NCI-H2227 (cell line): ENCODE measurements around the gene SLC9A2.

ENCODE experiments used
- DNase-seq: peaks from one replicate; lab custom pipeline; 2025; ENCODE audit not compliant: unreplicated experiment; lab: John Stamatoyannopoulos, UW

Gene SLC9A2

DNA sequence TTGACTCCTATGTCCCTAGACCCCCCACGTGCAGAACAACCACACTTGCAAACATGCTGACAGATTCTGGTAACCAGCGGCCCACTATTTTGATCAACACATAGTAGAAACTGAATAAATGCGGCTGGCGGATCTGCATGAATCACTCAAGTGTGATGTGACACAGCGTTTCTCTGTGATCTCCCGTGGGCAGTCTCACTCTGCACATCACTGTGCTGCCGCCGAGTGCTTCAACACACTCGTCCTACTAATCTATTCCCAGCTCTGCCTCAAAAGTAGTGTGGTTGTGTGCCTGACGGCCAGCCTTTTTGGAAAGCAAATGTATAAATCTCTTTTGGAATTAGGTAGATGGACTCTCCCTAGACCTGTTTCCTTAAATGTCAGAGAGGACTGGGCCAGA, 105.2 kb downstream of the SLC9A2 start:
- DNase-seq = no peak

GRCh38 chr2:102726128-102727087, 107.1 kb downstream of the SLC9A2 start:
- DNase-seq = no peak

DNA sequence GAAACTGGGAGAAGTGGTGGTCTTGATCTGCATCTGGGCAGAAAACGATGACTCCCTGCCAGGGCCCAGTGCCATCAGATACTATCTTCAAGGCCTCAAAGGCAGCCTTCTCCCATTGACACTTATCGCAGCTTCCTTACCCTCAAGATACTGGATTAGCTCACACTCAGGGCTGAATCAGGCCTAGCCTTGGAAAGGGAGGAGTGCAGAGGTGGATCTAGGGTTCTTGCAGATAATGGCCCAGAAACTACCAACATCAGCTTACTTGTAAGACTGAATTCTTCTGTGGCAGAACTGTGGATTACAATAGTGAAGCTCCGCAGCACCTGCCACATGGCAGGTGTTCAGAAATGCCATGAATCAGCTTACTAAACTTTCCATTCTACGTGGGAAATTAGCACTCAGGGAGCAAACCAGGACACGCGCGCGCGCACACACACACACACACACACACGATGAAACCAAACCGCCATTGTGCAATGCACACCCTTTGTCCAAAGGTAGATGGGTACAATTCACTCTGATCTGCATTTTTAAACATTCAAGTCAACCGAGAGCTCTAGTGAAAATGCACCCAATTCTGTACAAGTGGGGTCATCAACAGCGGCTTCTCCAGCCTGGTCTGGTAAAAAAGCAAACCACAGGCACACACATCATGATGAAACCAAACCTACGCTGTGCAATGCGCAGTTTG, 116.2 kb downstream of the SLC9A2 start:
- peak; percentile 68 for DNase-seq

GRCh38 chr2:102736110-102736409, 116.7 kb downstream of the SLC9A2 start:
- peak; percentile 47 for DNase-seq

GRCh38 chr2:102736410-102737409, 117.4 kb downstream of the SLC9A2 start:
- DNase-seq = peak; percentile 84

DNA sequence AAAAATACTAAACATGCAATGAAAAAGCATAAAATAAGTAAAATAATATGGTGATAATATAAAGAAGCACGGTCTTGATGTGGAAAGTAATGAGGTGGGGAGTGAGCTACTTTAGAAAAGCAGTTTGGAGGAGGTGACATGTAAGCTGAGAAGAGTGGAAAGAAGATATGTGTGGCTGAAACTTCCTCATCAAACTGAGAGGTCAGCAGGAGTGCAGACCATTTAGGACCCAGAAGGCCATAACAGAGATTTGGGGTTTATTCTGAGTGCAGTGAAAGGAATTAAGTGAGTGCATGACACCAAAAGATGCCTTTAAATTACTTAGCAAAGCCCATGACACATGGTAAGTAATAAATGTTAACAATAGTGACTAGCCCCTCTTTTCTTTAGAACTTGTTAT, 118.1 kb downstream of the SLC9A2 start:
- DNase-seq = no peak

- no peak for DNase-seq
Measured at GRCh38 chr2:102743259-102743658, 123.9 kb downstream of the SLC9A2 start.

- no peak for DNase-seq
Measured at GRCh38 chr2:102748107-102748506, 128.8 kb downstream of the SLC9A2 start.

DNA sequence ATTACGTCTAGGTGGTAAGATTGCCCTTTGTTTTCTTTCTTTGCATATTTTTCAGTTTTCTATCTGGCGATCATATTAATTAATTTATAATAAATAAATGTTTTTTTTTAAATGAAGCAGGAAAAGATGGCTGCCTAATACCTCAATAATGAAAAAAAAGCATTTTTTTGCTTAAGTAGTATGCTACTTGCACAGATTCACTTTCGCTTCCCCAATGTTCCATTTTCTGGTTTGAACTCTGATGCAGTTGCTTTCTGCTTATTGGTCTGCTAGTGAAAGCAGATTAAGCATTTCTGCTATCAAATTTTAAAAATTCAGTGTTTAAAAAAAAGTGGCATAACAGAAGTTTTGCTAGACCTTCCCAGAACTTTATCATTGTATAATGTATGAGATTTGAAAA, 130.6 kb downstream of the SLC9A2 start:
- no peak for DNase-seq

DNA sequence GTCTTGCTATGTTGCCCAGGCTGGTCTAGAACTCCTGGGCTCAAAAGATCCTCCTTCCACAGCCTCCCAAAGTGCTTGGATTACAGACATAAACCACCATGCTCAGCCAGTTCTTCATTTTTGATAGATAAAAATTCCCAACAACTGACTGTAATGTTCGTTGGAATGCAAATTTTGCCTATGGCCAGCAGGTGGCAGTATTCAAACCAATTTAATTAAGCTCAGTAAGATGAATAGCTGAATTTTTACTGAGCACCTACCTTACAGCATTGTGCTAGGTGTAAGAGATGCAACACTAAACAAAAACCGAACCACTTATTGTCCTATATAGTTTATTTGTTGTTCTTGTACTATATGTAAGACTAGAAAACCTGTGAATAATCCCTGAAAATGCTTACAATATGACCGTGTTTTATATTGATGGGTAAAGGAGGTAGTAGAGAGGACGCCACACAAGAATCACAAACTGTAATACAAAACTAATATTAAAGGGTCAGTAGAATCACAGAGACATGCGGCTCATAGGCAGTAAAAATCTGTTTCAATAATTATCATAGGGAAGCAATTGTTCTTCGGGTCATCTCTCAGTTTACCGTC, 134.3 kb downstream of the SLC9A2 start:
- DNase-seq = peak; percentile 68

GRCh38 chr2:102754456-102755145, 135.2 kb downstream of the SLC9A2 start:
- DNase-seq = no peak

DNA sequence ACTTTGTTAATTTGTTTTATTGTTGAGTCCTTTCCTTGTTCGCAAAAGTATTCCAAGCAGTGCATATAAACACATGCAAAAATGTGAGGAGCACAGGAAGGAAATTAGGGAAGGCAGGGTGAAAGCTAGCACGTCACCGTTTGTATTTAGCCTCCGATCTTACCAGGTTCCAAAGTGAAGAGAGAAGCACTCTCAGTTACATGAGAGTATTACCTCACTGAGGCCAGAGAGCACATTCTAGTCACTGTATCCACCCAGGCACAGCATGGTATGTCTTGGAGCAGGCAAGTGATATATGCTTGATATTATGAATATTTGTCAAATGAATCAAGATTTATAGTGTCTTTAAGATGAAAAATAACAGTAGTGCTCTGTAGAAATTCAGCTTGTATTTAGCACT, 135.9 kb downstream of the SLC9A2 start:
- DNase-seq = no peak

- DNase-seq = no peak
Measured at GRCh38 chr2:102758439-102758838, 139.1 kb downstream of the SLC9A2 start.
